Measurements from ENCODE around the gene TMEM135. TPM values are rescaled to one million over a fixed set of nuclear protein-coding genes. Genes with fewer than 3 reads are reported as not detected.

Gene TMEM135
- total RNA-seq, 3 donors from 2014 or later = 38.3 to 46.8 (median 43.2) TPM

- DNase-seq (ENCODE audit: low spot score in 2 of 2) = no peak
- no peak overlapping the region for H3K27ac ChIP-seq
- TF ChIP-seq POLR2AphosphoS5 (IDR thresholded peaks at IDR 0.05) (no peak), CTCF (IDR thresholded peaks at IDR 0.05) (no peak), POLR2A (IDR thresholded peaks at IDR 0.05) (no peak)
- H3K36me3 ChIP-seq = no peaks in the 10 kb centered on the region
- H3K9me3 ChIP-seq = no peaks in the 10 kb centered on the region
- H3K4me3 ChIP-seq = no peak overlapping the region
- intact Hi-C loops (cut with DNase I; ENCODE audit: low total_unique reads) = no loop called here
- no peaks in the 10 kb centered on the region for H3K27me3 ChIP-seq
- no peaks in the 10 kb centered on the region for H3K4me1 ChIP-seq
These were observed 260.4 kb downstream of the TMEM135 start for GRCh38 chr11:87298155-87298554.

- TF ChIP-seq CTCF (IDR thresholded peaks at IDR 0.05) (no peak), POLR2A (IDR thresholded peaks at IDR 0.05) (no peak), POLR2AphosphoS5 (IDR thresholded peaks at IDR 0.05) (no peak)
- no peak overlapping the region for H3K4me3 ChIP-seq
- H3K27ac ChIP-seq = no peak overlapping the region
- intact Hi-C loops (cut with DNase I; ENCODE audit: low total_unique reads) = no loop called here
- H3K36me3 ChIP-seq = no peaks in the 10 kb centered on the region
- H3K27me3 ChIP-seq = no peaks in the 10 kb centered on the region
- no peak for DNase-seq (ENCODE audit: low spot score in 2 of 2)
- no peaks in the 10 kb centered on the region for H3K9me3 ChIP-seq
- H3K4me1 ChIP-seq = no peaks in the 10 kb centered on the region
These were observed 261.3 kb downstream of the TMEM135 start for GRCh38 chr11:87299041-87299481.

- TF ChIP-seq CTCF (IDR thresholded peaks at IDR 0.05) (no peak), POLR2AphosphoS5 (IDR thresholded peaks at IDR 0.05) (no peak), POLR2A (IDR thresholded peaks at IDR 0.05) (no peak)
- no peaks in the 10 kb centered on the region for H3K4me1 ChIP-seq
These were observed 263.1 kb downstream of the TMEM135 start for GRCh38 chr11:87300640-87301380.

GRCh38 chr11:87301785-87302540, 264.2 kb downstream of the TMEM135 start:
- H3K27me3 ChIP-seq = no peaks in the 10 kb centered on the region
- no peaks in the 10 kb centered on the region for H3K36me3 ChIP-seq
- H3K4me1 ChIP-seq = no peaks in the 10 kb centered on the region
- intact Hi-C loops (cut with DNase I; ENCODE audit: low total_unique reads) = no loop called here
- no peak overlapping the region for H3K4me3 ChIP-seq
- DNase-seq (ENCODE audit: low spot score in 2 of 2) = no peak
- TF ChIP-seq CTCF (IDR thresholded peaks at IDR 0.05) = no peak
- no peak for TF ChIP-seq POLR2A (IDR thresholded peaks at IDR 0.05)
- no peak for TF ChIP-seq POLR2AphosphoS5 (IDR thresholded peaks at IDR 0.05)
- H3K9me3 ChIP-seq = no peaks in the 10 kb centered on the region
- H3K27ac ChIP-seq = no peak overlapping the region

More at GRCh38 chr11:87300640-87301380, 263.1 kb downstream of the TMEM135 start:
- H3K27me3 ChIP-seq = no peaks in the 10 kb centered on the region
- intact Hi-C loops (cut with DNase I; ENCODE audit: low total_unique reads) = no loop called here
- no peaks in the 10 kb centered on the region for H3K9me3 ChIP-seq
- H3K36me3 ChIP-seq = no peaks in the 10 kb centered on the region
- H3K4me3 ChIP-seq = no peak overlapping the region
- DNase-seq (ENCODE audit: low spot score in 2 of 2) = no peak
- no peak overlapping the region for H3K27ac ChIP-seq

- intact Hi-C loops (cut with DNase I; ENCODE audit: low total_unique reads) = no loop called here
- H3K27ac ChIP-seq = no peak overlapping the region
- no peaks in the 10 kb centered on the region for H3K9me3 ChIP-seq
- TF ChIP-seq POLR2A (IDR thresholded peaks at IDR 0.05) = no peak
- DNase-seq (ENCODE audit: low spot score in 2 of 2) = no peak
- H3K27me3 ChIP-seq = no peaks in the 10 kb centered on the region
- H3K4me3 ChIP-seq = no peak overlapping the region
- no peaks in the 10 kb centered on the region for H3K4me1 ChIP-seq
- H3K36me3 ChIP-seq = no peaks in the 10 kb centered on the region
These were observed 266.7 kb downstream of the TMEM135 start for GRCh38 chr11:87304412-87304811.

Data from breast epithelium (tissue), 4 donors.